Progenitor cell of endocrine pancreas (in vitro differentiated cells): ENCODE results near the gene OR7G3. TPM values are rescaled to one million over a fixed set of nuclear protein-coding genes. Genes with fewer than 3 reads are reported as not detected.

Experiments used
- DNase-seq: peaks from one replicate; pipeline ENCODE4 v3.0.0; 2021; ENCODE audit warnings: low spot score; ENCODE audit not compliant: unreplicated experiment
- H3K27ac Mint-ChIP-seq: 2 replicates; pipeline ENCODE4 v1.8.0; 2021; ENCODE audit warnings: mild to moderate bottlenecking, moderate library complexity, mixed read lengths
- H3K27me3 Mint-ChIP-seq: 2 replicates; pipeline ENCODE4 v1.8.0; 2021; ENCODE audit warnings: mixed read lengths
- H3K36me3 Mint-ChIP-seq: 2 replicates; pipeline ENCODE4 v1.8.0; 2022; ENCODE audit warnings: mixed read lengths; ENCODE audit not compliant: insufficient read depth
- H3K4me1 Mint-ChIP-seq: 2 replicates; pipeline ENCODE4 v1.8.0; 2021; ENCODE audit warnings: low read depth, mixed read lengths
- H3K4me3 Mint-ChIP-seq: 2 replicates; pipeline ENCODE4 v1.8.0; 2021; ENCODE audit warnings: low read depth, mild to moderate bottlenecking, moderate library complexity, mixed read lengths
- H3K9me3 Mint-ChIP-seq: 2 replicates; pipeline ENCODE4 v1.8.0; 2021; ENCODE audit warnings: low read depth, mixed read lengths
- CTCF ChIP-seq: fragments of 200-600 bp; sonication (generic); IDR thresholded peaks from one replicate; pipeline ENCODE4 v1.5.0; 2021; ENCODE audit warnings: antibody characterized with exemption, mild to moderate bottlenecking; ENCODE audit not compliant: unreplicated experiment
- total RNA-seq: library from RNA; stranded (reverse); gene quantifications from 2 replicates; pipeline ENCODE4 v1.2.1, GENCODE V29; 2021

The OR7G3 gene
- total RNA-seq, 1 donor from 2014 or later = not detected

- peak overlapping the region; percentile 100 for H3K27ac Mint-ChIP-seq
- no peak for TF ChIP-seq CTCF
- H3K9me3 Mint-ChIP-seq = peaks cover 10% of the 10 kb centered on the region
- H3K36me3 Mint-ChIP-seq = peaks cover 27% of the 10 kb centered on the region
- peaks cover 6% of the 10 kb centered on the region for H3K4me1 Mint-ChIP-seq
- DNase-seq = no peak
- H3K4me3 Mint-ChIP-seq = peak overlapping the region; percentile 98
- no peaks in the 10 kb centered on the region for H3K27me3 Mint-ChIP-seq
These were observed 12.9 kb upstream of the OR7G3 start for GRCh38 chr19:9139609-9140158.

DNA sequence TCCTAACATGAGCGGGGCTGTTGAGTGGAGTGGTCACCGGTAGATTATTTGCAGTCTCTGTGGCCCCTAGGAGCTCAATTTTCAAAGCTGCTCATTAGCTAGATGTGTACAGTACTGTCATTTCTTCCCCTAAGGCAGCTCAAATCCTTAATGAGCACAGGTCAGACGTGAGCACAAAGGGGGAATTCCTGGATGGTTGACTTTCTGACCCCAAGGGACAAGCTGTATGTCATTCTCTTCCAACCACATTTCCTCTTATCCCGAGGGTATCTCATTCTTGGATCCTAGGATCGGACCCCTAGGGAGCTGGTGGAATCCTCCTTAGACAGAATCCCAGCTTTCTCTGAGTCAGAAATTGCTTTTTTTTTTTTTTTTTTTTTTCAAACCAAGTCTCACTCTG is 5.7 kb upstream of the OR7G3 start:
- no peak overlapping the region for H3K4me3 Mint-ChIP-seq
- peaks cover 3% of the 10 kb centered on the region for H3K27me3 Mint-ChIP-seq
- H3K4me1 Mint-ChIP-seq = no peaks in the 10 kb centered on the region
- TF ChIP-seq CTCF = no peak
- H3K9me3 Mint-ChIP-seq = no peaks in the 10 kb centered on the region
- no peak for DNase-seq
- no peak overlapping the region for H3K27ac Mint-ChIP-seq
- no peaks in the 10 kb centered on the region for H3K36me3 Mint-ChIP-seq

DNA sequence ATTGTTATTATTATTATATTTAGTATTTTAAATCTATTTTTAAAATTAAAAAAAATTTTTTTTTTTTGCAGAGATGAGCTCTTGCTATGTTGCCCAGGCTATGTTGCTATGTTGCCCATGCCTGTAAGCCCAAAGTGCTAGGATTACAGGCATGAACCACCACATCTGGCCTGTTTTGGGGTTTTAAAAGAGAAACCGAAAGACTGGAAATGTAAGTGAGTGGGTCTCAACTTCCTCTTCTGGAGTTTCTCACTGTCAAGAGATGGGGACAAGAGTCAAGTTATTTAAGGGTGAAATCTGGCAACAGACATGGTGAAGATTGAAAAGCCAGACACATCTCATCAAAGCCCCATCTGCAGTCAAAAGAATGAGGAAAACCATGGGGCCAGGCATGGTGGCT is 4.2 kb upstream of the OR7G3 start:
- DNase-seq = no peak
- H3K27ac Mint-ChIP-seq = no peak overlapping the region
- H3K4me1 Mint-ChIP-seq = no peaks in the 10 kb centered on the region
- peaks cover 3% of the 10 kb centered on the region for H3K27me3 Mint-ChIP-seq
- H3K4me3 Mint-ChIP-seq = no peak overlapping the region
- peaks cover 7% of the 10 kb centered on the region for H3K9me3 Mint-ChIP-seq
- TF ChIP-seq CTCF = no peak
- H3K36me3 Mint-ChIP-seq = no peaks in the 10 kb centered on the region

DNA sequence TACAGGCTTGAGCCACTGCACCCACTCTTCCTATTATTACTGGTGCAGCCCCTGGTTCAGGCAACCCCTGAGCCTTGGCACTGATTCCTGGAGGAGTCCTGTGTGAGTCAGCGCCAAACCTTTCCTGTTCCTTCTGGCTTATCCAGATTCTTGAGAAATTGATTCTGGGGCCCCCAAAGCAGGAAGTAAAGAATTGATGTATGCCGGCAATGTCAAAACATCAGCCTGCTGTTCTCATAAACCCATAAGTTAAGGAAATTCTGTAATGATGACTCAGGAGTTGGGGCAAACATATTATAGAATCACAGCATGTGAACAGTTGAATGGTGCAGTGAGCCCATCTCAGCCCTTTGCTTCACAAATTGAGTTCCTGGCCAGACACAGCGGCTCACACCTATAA is 1.4 kb upstream of the OR7G3 start:
- Mint-ChIP-seq H3K4me1 (no peaks in the 10 kb centered on the region), H3K4me3 (no peak overlapping the region), H3K36me3 (no peaks in the 10 kb centered on the region), H3K27ac (no peak overlapping the region), H3K27me3 (no peaks in the 10 kb centered on the region), H3K9me3 (peaks cover 15% of the 10 kb centered on the region)
- TF ChIP-seq CTCF = no peak
- no peak for DNase-seq

DNA sequence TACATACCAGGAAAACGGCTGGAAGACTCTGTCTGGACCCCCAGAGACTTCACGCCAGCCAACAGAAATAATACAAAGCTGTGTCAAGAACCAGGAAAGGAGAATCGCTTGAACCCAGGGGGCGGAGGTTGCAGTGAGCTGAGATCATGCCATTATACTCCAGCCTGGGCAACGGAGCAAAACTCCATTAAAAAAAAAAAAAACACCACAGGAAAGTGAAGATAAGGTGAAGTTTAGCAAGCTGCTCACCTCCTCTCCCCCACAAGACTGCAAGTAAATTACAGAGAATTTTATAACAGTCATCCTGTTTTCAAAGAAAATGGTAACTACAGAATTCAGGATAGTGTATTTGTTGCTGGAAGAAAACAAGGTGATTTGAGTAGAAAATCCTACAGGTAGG is 10.2 kb downstream of the OR7G3 start:
- H3K9me3 Mint-ChIP-seq = peaks cover 36% of the 10 kb centered on the region
- H3K27me3 Mint-ChIP-seq = no peaks in the 10 kb centered on the region
- no peak for DNase-seq
- H3K27ac Mint-ChIP-seq = no peak overlapping the region
- no peak overlapping the region for H3K4me3 Mint-ChIP-seq
- no peak for TF ChIP-seq CTCF
- no peaks in the 10 kb centered on the region for H3K4me1 Mint-ChIP-seq
- H3K36me3 Mint-ChIP-seq = peaks cover 2% of the 10 kb centered on the region
